Measurements from ENCODE around the gene SUSD6. TPM values are rescaled to one million over a fixed set of nuclear protein-coding genes. Genes with fewer than 3 reads are reported as not detected.

Gene SUSD6
- total and polyA plus RNA-seq, 9 of the 15 experiments (the other 6 are each of a cell fraction or from before 2014, with no cell fraction given), result 2.9 to 20.7 (median 5.6) TPM

DNA sequence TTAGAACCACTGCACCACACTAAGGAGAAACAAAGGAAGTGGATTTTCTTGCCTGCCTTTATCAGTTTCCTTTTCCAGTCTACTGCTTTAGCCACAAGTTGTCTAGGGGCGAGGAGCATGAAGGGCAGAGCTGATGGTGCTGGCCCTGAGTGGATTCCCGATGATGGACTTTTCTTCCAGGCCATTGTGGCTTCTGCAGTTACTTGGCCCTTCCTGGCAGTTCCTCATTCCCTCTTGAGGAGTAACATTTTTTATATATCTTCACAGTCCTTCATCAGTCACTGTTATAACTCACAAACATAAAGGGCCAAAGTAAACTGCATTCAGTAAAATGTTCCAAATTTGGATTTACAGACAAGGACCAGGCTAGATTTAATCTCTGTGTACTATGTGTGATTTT lies 94.3 kb downstream of the SUSD6 start:
- H3K9ac ChIP-seq (ENCODE audit: insufficient read depth in 1 of 2, low read depth in 2 of 2, low read length in 2 of 2), result no peak overlapping the region
- FAIRE-seq (no peak), ATAC-seq (no peak), DNase-seq (ENCODE audit: extremely low read depth in 1 of 4, low spot score in 3 of 4) (no peak)
- in situ Hi-C loops (cut with MboI) (no loop called here), intact Hi-C loops (cut with micrococcal nuclease) (no loop called here)
- no peaks in the 10 kb centered on the region for H4K20me1 ChIP-seq (replicated peaks; ENCODE audit: control insufficient read depth, insufficient read depth, low read length)
- CTCF ChIA-PET (ENCODE audit: low intra/inter-chr PET ratio), result no interaction called here
- peaks cover 68% of the 10 kb centered on the region for H3K36me3 ChIP-seq (ENCODE audit: control insufficient read depth, insufficient read depth, low read length)
- no peaks in the 10 kb centered on the region for H3K27me3 ChIP-seq (ENCODE audit: control insufficient read depth in 2 of 2, insufficient read depth in 2 of 2, low read length in 2 of 2)
- no TSS peak for BruUV-seq (replicated peaks)
- H3K4me3 ChIP-seq, result no peak overlapping the region
- H3K4me1 ChIP-seq (replicated peaks in 1 of 2; ENCODE audit: control insufficient read depth in 2 of 2, insufficient read depth in 2 of 2, low read length in 2 of 2), result peaks cover 10 to 30% of the 10 kb centered on the region in 2 experiments; a peak in 4 of 5 replicates
- no peaks in the 10 kb centered on the region for H3K9me1 ChIP-seq (ENCODE audit: control insufficient read depth, insufficient read depth, low read length)
- H3K27ac ChIP-seq (ENCODE audit: extremely low read depth, low read depth, low read length), result no peak overlapping the region
- TF ChIP-seq SPI1 (IDR thresholded peaks at IDR 0.05; ENCODE audit: borderline replicate concordance, low read depth, low read length) (peak; percentile 37; the same call in 1 of the 2 replicates), ARNT (IDR thresholded peaks at IDR 0.05) (no peak), MAFF (IDR thresholded peaks at IDR 0.05; ENCODE audit: low read length) (no peak), CSDE1 (IDR thresholded peaks at IDR 0.05) (no peak), ZNF124 (CRISPR knock-in tag; IDR thresholded peaks at IDR 0.05) (no peak)
- TF ChIP-seq, protein P1, sequence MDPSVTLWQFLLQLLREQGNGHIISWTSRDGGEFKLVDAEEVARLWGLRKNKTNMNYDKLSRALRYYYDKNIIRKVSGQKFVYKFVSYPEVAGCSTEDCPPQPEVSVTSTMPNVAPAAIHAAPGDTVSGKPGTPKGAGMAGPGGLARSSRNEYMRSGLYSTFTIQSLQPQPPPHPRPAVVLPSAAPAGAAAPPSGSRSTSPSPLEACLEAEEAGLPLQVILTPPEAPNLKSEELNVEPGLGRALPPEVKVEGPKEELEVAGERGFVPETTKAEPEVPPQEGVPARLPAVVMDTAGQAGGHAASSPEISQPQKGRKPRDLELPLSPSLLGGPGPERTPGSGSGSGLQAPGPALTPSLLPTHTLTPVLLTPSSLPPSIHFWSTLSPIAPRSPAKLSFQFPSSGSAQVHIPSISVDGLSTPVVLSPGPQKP (CRISPR knock-in tag; IDR thresholded peaks at IDR 0.05), result no peak
- no peak overlapping the region for H2AFZ ChIP-seq (ENCODE audit: low read depth, low read length)
- no peak overlapping the region for H3K4me2 ChIP-seq (ENCODE audit: insufficient read depth, low read length)
- POLR2A ChIA-PET, result interaction anchor here (1.6 kb wide), 1 partner anchor 95 kb away, joined by 4 read pairs; the partner anchor contains the start of gene SUSD6
- WGBS (ENCODE audit: insufficient coverage, low coverage, missing lambda C conversion rate), result 62% methylated on average over 2 of the region's 2 CpGs
- peaks cover 41% of the 10 kb centered on the region for H3K79me2 ChIP-seq (ENCODE audit: control insufficient read depth, insufficient read depth, low read length)
- no peaks in the 10 kb centered on the region for H3K9me3 ChIP-seq (replicated peaks; ENCODE audit: control insufficient read depth, insufficient read depth, low read depth, low read length)

DNA sequence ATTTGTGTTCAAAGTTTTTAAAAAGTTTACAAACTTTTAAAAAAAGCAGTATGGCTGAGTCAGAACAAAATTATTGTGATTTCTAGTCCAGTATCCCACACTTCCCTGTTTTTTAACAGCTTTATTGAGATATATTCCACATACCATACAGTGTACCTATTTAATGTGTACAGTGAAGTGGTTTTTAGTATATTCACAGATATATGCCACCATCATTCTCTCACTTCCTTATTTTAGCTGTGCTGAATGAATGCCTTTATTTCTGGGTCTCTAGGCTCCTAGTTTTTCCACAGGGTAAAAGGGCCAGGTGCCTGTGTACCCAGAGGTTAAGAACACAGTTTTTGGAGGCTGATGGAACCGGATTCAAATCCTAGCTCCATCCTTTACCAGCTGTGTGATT lies 96.7 kb downstream of the SUSD6 start:
- in situ Hi-C loops (cut with MboI) (no loop called here), intact Hi-C loops (cut with micrococcal nuclease) (no loop called here)
- Histone ChIP-seq H3K79me2 (ENCODE audit: control insufficient read depth, insufficient read depth, low read length) (peaks cover 17% of the 10 kb centered on the region), H3K4me3 (no peak overlapping the region), H3K4me2 (ENCODE audit: insufficient read depth, low read length) (no peak overlapping the region), H3K27ac (ENCODE audit: extremely low read depth, low read depth, low read length) (no peak overlapping the region), H3K9me1 (ENCODE audit: control insufficient read depth, insufficient read depth, low read length) (no peaks in the 10 kb centered on the region), H3K4me1 (replicated peaks in 1 of 2; ENCODE audit: control insufficient read depth in 2 of 2, insufficient read depth in 2 of 2, low read length in 2 of 2) (peaks cover 8% of the 10 kb centered on the region in 2 experiments; a peak in 4 of 5 replicates), H4K20me1 (replicated peaks; ENCODE audit: control insufficient read depth, insufficient read depth, low read length) (no peaks in the 10 kb centered on the region), H2AFZ (ENCODE audit: low read depth, low read length) (no peak overlapping the region), H3K9me3 (replicated peaks; ENCODE audit: control insufficient read depth, insufficient read depth, low read depth, low read length) (no peaks in the 10 kb centered on the region), H3K27me3 (ENCODE audit: control insufficient read depth in 2 of 2, insufficient read depth in 2 of 2, low read length in 2 of 2) (no peaks in the 10 kb centered on the region), H3K36me3 (ENCODE audit: control insufficient read depth, insufficient read depth, low read length) (peaks cover 89% of the 10 kb centered on the region), H3K9ac (ENCODE audit: insufficient read depth in 1 of 2, low read depth in 2 of 2, low read length in 2 of 2) (no peak overlapping the region)
- FAIRE-seq (no peak), DNase-seq (ENCODE audit: extremely low read depth in 1 of 4, low spot score in 3 of 4) (no peak), ATAC-seq (no peak)
- CTCF ChIA-PET (ENCODE audit: low intra/inter-chr PET ratio), result no interaction called here
- BruUV-seq (replicated peaks), result no TSS peak
- POLR2A ChIA-PET, result no interaction called here
- WGBS (ENCODE audit: insufficient coverage, low coverage, missing lambda C conversion rate), result 100% methylated on average over 1 of the region's 1 CpG
- TF ChIP-seq RBM34 (IDR thresholded peaks at IDR 0.05; ENCODE audit: borderline replicate concordance, insufficient read depth, low read length), result no peak
- no peak for TF ChIP-seq HNRNPH1 (optimal IDR thresholded peaks at IDR 0.05; ENCODE audit: low read depth, low read length)
